ENCODE results near the gene DAB2. TPM values are rescaled to one million over a fixed set of nuclear protein-coding genes. Genes with fewer than 3 reads are reported as not detected.

The DAB2 gene
- not detected in 2 replicates for total RNA-seq

DNA sequence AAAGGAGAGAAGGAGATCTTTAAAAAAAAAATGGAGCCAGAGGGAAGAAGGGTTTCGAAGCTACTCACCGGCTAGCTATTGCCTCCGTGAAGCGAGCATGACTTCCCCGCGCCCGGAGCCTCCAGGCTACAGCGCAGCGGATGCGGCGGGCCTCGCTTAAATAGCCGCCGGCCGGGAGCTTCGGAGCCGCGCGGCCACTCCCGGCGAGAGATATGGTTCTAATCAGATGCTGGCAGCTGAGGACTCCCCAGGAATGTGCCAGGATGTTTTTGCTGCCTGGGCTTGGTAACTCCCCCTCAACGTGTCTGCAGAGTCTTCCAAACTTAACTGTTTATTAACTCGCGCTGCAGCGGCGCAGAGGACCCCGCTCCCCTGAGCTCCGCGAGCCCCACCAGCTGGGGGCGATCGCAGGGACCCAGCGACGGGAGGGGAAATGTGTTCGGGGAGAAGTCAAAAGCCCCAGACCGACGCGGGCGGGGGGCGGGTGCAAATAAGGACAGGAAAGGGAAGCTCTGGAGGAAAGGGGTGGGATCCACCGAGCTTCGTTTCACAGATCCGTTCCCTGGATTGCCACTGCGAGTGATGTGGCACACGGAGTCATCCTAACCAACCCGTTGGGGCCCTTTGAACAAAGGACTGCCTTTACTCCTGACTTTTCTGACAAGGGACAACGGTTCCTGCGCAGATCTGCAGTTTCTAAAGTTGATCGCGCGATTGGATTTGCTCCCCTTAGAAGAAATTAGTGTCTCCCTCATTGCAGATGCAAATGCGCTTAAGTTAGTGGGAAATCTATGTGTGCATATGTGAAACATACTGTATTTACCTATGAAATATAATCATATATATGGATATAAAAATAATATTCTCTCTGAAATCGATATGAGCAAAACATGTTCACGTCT is at the start of gene DAB2:
Gene DAB2 (minus strand): TSS at position 245 of the 902 bp plus-strand sequence. CDS start 30,660 bp downstream, outside the sequence.
- Mint-ChIP-seq H3K27ac (no peak within 1 kb of the TSS), H3K4me3 (peak within 1 kb of the TSS; percentile 72), H3K27me3 (ENCODE audit: insufficient read depth) (peaks cover 55% of the 10 kb centered on the region), H3K9me3 (no peaks in the 10 kb centered on the region), H3K36me3 (ENCODE audit: low read depth) (no peaks in the 10 kb centered on the region), H3K4me1 (ENCODE audit: low read depth) (no peaks in the 10 kb centered on the region)
- intact Hi-C loops (cut with micrococcal nuclease), result no loop called here
- DNase-seq (ENCODE audit: low spot score), result peak; percentile 10

DNA sequence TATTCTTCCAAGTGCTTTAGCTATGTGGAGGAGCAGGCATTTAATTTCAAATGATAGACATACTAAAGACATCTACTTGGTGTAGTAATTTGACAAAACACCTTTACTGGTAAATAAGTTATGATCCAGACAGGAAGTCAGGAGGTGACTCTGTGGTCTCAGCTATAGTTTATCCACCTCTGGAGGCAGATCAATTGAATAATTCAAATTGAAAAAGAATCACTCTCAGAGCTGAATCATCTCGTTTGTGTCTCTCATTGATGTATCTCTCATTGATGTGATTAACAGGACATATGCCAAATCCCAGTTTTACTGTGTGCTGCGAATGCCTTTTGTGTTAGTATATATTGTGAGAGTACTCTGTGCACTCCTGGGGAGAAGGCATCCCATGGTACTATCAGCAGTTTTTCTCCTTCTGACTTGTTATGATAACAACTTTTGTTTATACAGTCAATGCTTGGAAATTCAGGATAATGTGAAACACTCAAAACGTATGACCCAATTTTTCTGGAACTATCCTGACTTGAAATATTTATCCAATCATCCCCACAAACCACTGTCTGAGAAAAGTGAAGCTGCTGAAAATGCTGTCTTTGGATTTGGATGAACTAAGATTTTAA is 48.5 kb upstream of the DAB2 start:
- H3K4me1 Mint-ChIP-seq (ENCODE audit: low read depth), result no peaks in the 10 kb centered on the region
- H3K9me3 Mint-ChIP-seq, result no peaks in the 10 kb centered on the region
- no peak overlapping the region for H3K4me3 Mint-ChIP-seq
- intact Hi-C loops (cut with micrococcal nuclease), result no loop called here
- no peaks in the 10 kb centered on the region for H3K36me3 Mint-ChIP-seq (ENCODE audit: low read depth)
- DNase-seq (ENCODE audit: low spot score), result no peak
- H3K27ac Mint-ChIP-seq, result no peak overlapping the region
- peaks cover 5% of the 10 kb centered on the region for H3K27me3 Mint-ChIP-seq (ENCODE audit: insufficient read depth)

DNA sequence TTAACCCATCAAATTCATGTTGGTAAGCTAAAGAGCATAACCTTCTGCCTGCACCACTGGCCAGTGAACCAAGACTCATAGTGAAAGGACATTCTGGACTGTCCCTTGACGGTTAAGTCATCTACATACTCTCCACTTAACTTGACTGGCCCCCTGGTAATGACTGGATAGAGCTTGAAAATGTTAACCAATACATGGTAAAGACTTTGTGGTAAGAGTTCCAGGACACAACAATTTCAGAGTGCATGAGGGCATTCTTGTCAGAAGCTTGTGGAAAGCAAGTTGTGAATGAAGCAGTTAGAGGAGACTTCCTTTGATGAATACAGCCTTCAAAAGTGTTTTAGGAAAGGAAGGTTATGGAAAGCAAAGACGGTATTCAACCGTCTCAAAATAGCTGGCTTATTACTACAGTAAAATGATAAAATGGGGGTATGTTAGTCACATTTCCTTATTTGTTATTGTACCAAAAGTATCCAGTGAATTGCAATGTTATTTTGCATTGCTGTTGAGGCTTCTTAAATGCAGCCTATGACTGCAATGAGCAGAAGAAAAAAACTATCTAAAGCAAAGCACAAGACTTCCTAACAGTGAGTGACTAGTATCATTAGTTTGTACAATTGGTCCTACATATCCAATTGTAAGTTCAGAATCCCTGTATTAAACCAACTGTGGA is 47.2 kb upstream of the DAB2 start:
- H3K36me3 Mint-ChIP-seq (ENCODE audit: low read depth), result no peaks in the 10 kb centered on the region
- no peaks in the 10 kb centered on the region for H3K4me1 Mint-ChIP-seq (ENCODE audit: low read depth)
- H3K9me3 Mint-ChIP-seq, result no peaks in the 10 kb centered on the region
- H3K4me3 Mint-ChIP-seq, result no peak overlapping the region
- peaks cover 5% of the 10 kb centered on the region for H3K27me3 Mint-ChIP-seq (ENCODE audit: insufficient read depth)
- DNase-seq (ENCODE audit: low spot score), result no peak
- intact Hi-C loops (cut with micrococcal nuclease), result no loop called here
- H3K27ac Mint-ChIP-seq, result no peak overlapping the region

DNA sequence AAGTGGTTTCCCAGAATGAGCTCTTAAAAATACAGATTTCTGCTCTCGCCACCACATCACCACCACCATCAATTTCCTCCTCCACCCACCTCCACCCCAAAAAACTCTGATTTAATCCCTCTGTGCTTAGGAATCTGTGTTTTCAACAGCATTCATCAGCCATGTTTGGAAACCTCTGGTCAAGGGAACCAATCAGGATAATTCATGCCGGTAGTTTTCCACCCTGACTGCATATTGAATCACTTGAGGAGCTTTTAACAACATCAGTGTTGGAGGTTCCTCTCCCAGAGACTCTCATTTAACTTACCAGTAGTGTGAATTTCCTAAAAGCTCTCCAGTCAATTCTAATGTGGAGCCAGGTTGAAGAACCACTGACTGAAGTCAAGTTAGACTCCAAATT is 46.0 kb upstream of the DAB2 start:
- Mint-ChIP-seq H3K36me3 (ENCODE audit: low read depth) (no peaks in the 10 kb centered on the region), H3K27ac (no peak overlapping the region), H3K4me3 (no peak overlapping the region), H3K27me3 (ENCODE audit: insufficient read depth) (peaks cover 5% of the 10 kb centered on the region), H3K4me1 (ENCODE audit: low read depth) (no peaks in the 10 kb centered on the region), H3K9me3 (no peaks in the 10 kb centered on the region)
- no peak for DNase-seq (ENCODE audit: low spot score)
- intact Hi-C loops (cut with micrococcal nuclease), result no loop called here

DNA sequence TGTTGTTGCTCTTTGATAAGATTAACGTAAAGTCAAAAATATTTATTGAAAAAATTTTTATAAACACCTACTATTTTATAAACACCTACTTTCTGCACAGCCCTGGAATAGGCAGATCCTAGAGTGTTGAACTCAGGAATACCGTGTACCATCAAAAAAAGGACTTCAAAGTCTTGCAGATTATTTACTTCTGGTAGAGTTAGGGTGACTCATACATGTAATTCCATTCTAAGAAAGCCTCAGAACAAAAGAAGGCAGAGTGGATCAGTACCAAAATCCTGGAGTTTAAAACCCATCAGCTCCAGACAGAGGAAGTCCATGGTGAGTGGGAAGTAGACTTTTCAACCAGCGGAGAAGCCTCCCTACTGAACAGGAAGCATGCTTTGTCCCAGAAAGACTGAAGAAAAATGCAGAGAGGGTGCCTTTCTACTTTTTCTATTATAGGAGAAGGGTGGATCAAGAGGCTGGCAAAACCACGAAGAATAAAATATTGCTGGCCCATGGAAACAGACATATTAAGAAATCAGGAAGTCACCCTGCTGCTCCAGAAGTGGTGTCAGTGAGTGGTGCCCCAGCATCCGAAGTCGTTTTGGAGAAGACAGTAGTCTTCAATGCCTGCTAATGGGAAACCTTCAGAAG is 45.1 kb upstream of the DAB2 start:
- Mint-ChIP-seq H3K4me1 (ENCODE audit: low read depth) (no peaks in the 10 kb centered on the region), H3K9me3 (no peaks in the 10 kb centered on the region), H3K27ac (no peak overlapping the region), H3K27me3 (ENCODE audit: insufficient read depth) (peaks cover 5% of the 10 kb centered on the region), H3K4me3 (no peak overlapping the region), H3K36me3 (ENCODE audit: low read depth) (no peaks in the 10 kb centered on the region)
- intact Hi-C loops (cut with micrococcal nuclease), result no loop called here
- no peak for DNase-seq (ENCODE audit: low spot score)

DNA sequence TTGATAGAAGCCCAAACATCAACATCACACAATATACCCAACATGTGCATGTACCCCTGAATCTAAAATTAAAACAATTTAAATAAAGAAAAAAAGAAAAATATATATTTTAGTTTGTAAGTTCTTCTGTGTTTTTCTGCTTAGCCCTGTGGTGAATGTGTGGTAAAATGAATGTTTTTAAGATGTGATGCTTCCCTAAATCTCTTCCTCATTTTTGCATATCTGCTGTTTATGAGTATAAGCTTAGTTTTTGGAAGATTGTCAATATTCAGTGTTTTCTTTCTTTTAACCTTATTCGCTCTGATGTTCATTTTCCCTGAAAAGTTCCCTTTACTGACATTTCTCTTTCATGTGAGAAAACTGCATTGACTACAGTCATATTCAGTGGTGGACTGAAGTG is 44.4 kb upstream of the DAB2 start:
- no peaks in the 10 kb centered on the region for H3K36me3 Mint-ChIP-seq (ENCODE audit: low read depth)
- DNase-seq (ENCODE audit: low spot score), result no peak
- no peaks in the 10 kb centered on the region for H3K9me3 Mint-ChIP-seq
- intact Hi-C loops (cut with micrococcal nuclease), result no loop called here
- H3K4me3 Mint-ChIP-seq, result no peak overlapping the region
- H3K27me3 Mint-ChIP-seq (ENCODE audit: insufficient read depth), result peaks cover 5% of the 10 kb centered on the region
- H3K27ac Mint-ChIP-seq, result no peak overlapping the region
- no peaks in the 10 kb centered on the region for H3K4me1 Mint-ChIP-seq (ENCODE audit: low read depth)

DNA sequence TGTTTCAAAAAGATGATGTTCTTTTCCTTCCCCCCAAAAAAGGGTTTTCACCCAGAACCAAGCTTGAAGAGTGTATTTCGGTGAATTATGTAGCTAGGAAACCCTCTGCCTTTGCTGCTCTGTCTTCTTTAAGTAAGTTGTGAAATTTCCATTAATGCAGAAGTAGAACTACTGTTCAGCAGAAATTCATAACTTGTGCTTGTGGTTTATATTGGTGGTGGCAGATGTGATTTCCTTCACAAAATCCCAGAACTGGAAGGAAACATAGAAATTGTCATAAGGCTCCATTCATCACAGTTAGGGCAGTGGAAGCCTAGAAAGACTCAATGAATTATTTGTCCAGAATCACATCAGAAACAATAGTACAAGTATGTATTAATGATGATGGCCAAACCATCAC is 42.1 kb upstream of the DAB2 start:
- H3K27ac Mint-ChIP-seq, result no peak overlapping the region
- peaks cover 5% of the 10 kb centered on the region for H3K27me3 Mint-ChIP-seq (ENCODE audit: insufficient read depth)
- no peaks in the 10 kb centered on the region for H3K9me3 Mint-ChIP-seq
- intact Hi-C loops (cut with micrococcal nuclease), result no loop called here
- no peak for DNase-seq (ENCODE audit: low spot score)
- no peaks in the 10 kb centered on the region for H3K4me1 Mint-ChIP-seq (ENCODE audit: low read depth)
- no peaks in the 10 kb centered on the region for H3K36me3 Mint-ChIP-seq (ENCODE audit: low read depth)
- no peak overlapping the region for H3K4me3 Mint-ChIP-seq

DNA sequence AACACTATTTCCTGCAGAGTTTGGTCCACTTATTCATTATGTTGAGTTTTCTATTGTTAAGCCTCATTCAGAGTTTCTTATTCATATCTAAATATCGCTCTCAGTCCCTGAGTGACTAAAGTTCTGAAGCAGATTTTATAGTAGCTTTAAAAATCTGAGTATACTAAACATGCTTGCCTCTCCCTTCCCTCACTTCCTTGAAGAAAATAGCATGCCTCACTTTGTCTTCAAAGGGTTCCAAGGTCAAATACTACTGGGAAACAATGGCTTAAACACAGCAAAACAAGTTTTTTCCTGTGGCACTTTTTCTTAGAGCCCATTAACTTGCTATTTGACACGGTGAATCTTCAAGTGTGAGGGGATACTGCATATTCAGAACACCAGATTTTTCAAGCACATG is 41.1 kb upstream of the DAB2 start:
- no peak for DNase-seq (ENCODE audit: low spot score)
- no peaks in the 10 kb centered on the region for H3K9me3 Mint-ChIP-seq
- intact Hi-C loops (cut with micrococcal nuclease), result no loop called here
- no peak overlapping the region for H3K27ac Mint-ChIP-seq
- no peaks in the 10 kb centered on the region for H3K4me1 Mint-ChIP-seq (ENCODE audit: low read depth)
- no peak overlapping the region for H3K4me3 Mint-ChIP-seq
- no peaks in the 10 kb centered on the region for H3K36me3 Mint-ChIP-seq (ENCODE audit: low read depth)
- peaks cover 6% of the 10 kb centered on the region for H3K27me3 Mint-ChIP-seq (ENCODE audit: insufficient read depth)

DNA sequence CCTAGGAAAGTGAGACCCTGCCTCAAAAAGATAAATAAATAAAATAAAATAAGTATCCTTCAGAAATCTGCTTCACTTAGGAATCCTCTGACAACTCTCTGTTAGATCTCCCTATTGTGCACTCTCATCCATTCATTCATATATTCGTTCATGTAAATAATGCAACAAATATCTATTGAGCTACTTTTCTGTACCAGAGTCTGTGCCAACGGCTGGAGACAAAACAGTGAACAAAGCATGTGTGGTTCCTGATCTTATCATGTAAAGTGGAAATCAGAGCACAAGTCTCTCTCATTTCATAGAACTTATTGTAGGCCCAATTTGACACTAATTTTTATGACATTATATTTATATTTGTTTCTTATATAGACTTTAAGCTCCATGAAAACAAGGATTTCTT is 40.3 kb upstream of the DAB2 start:
- Mint-ChIP-seq H3K4me3 (no peak overlapping the region), H3K27ac (no peak overlapping the region), H3K9me3 (no peaks in the 10 kb centered on the region), H3K4me1 (ENCODE audit: low read depth) (no peaks in the 10 kb centered on the region), H3K27me3 (ENCODE audit: insufficient read depth) (peaks cover 7% of the 10 kb centered on the region), H3K36me3 (ENCODE audit: low read depth) (no peaks in the 10 kb centered on the region)
- intact Hi-C loops (cut with micrococcal nuclease), result no loop called here
- no peak for DNase-seq (ENCODE audit: low spot score)

DNA sequence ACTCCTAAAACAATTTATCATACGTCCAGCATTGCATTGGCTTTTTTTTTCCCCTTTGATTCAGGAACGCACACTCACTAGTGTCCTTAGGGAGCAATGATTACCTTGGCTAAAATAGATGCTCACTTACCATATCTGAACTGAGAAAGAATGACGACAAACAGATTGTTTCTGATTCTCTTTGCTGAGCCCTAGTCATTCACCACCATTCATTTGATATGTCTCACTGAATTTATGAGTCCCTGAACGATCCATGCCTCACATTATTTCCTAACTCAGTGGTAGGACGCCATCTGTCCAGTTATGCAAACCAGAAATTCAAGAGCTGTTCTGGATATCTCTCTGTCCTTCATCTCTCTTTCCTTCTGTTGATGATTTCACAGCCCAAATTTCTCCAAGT is 39.3 kb upstream of the DAB2 start:
- Mint-ChIP-seq H3K36me3 (ENCODE audit: low read depth) (no peaks in the 10 kb centered on the region), H3K4me1 (ENCODE audit: low read depth) (no peaks in the 10 kb centered on the region), H3K9me3 (no peaks in the 10 kb centered on the region), H3K4me3 (no peak overlapping the region), H3K27me3 (ENCODE audit: insufficient read depth) (peaks cover 8% of the 10 kb centered on the region), H3K27ac (no peak overlapping the region)
- intact Hi-C loops (cut with micrococcal nuclease), result no loop called here
- no peak for DNase-seq (ENCODE audit: low spot score)

DNA sequence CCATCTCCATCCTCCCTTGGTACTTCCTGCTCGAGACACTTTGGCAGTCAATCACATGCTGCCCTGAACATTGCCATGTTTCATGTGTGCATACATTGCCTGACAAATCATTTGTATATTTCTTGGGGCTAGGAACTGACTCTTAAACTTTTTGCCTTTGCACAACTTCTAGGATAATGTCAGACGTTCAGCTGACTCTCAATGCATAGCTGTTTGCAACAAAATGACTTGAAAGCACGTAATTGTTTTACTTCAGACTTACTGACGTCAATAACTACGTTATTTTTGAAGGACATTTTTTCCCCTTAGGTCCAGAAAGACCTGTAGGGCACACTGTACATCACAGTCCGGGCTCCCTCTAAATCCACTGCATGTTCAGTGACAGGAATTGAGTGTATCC is 37.4 kb upstream of the DAB2 start:
- no peaks in the 10 kb centered on the region for H3K4me1 Mint-ChIP-seq (ENCODE audit: low read depth)
- no peak overlapping the region for H3K27ac Mint-ChIP-seq
- H3K27me3 Mint-ChIP-seq (ENCODE audit: insufficient read depth), result peaks cover 14% of the 10 kb centered on the region
- intact Hi-C loops (cut with micrococcal nuclease), result no loop called here
- no peak for DNase-seq (ENCODE audit: low spot score)
- H3K4me3 Mint-ChIP-seq, result no peak overlapping the region
- H3K9me3 Mint-ChIP-seq, result no peaks in the 10 kb centered on the region
- no peaks in the 10 kb centered on the region for H3K36me3 Mint-ChIP-seq (ENCODE audit: low read depth)

DNA sequence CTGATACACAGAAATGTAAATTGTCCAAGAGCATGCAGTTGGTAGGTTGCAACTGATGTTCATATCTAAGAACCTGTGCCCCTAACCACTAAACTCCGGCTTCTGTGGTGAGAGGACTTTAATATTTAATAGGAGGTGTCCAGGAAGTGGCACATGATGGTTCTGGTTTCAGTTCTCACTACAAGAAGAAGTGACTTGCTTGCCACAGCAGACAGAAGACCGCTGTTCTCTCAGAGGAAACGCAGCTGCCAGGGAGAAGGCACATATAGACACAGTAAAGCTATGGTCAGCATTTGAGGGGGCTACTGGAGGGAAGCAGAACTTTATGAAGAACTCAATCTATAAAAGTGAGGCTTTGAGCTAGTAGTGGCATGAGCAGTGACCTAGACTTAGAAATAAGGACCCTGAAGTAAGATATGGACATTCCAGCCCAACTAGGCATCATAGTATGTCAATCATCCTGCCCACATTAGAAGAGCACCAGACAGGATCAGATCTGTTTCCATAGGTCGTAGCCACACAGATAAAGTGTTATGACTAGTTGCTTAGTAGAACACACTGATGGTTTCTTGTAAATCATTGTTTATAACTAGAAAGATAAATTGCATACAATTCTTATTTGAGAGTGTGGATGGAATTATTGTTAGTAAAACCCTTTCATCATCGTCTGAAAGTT is 36.4 kb upstream of the DAB2 start:
- Mint-ChIP-seq H3K9me3 (no peaks in the 10 kb centered on the region), H3K27me3 (ENCODE audit: insufficient read depth) (peaks cover 20% of the 10 kb centered on the region), H3K4me1 (ENCODE audit: low read depth) (no peaks in the 10 kb centered on the region), H3K36me3 (ENCODE audit: low read depth) (no peaks in the 10 kb centered on the region), H3K27ac (no peak overlapping the region), H3K4me3 (no peak overlapping the region)
- DNase-seq (ENCODE audit: low spot score), result no peak
- intact Hi-C loops (cut with micrococcal nuclease), result no loop called here

Measured in activated T-helper 1 cell treated with anti-CD3 and anti-CD28 coated beads, Interleukin-12 subunit alpha, Interleukin-12 subunit beta, Interleukin-2, Interleukin-4 antibody, amounts not matched to agents 30 ng/mL and 10 ng/mL and 1 ng/mL, durations not matched to agents 14 hours and 24 hours and 36 hours (primary cell).